NCI-H526 (cell line): ENCODE data around the gene GPR137.
"Not testable (repeated sequence)": the region's sequence is repeated elsewhere in the genome, so short reads cannot be mapped to it uniquely, and the experiment has no call there.

ENCODE experiments used
- DNase-seq, 2 experiments: peaks; one replicate each; lab custom pipeline; 2025; lab: John Stamatoyannopoulos, UW

Gene GPR137

GRCh38 chr11:64303109-64304031 is 17.7 kb downstream of the GPR137 start:
- no peak for DNase-seq

GRCh38 chr11:64304032-64304315 is 18.3 kb downstream of the GPR137 start:
- no peak for DNase-seq

GRCh38 chr11:64304316-64305072 is 18.8 kb downstream of the GPR137 start:
- peak; percentile 90 to 98 for DNase-seq

- peak; percentile 98 to 100 for DNase-seq
These were observed 19.5 kb downstream of the GPR137 start, which contains the start of gene ESRRA for GRCh38 chr11:64305075-64305690. TSS of gene ESRRA (plus strand) at chr11:64305524. CDS start at chr11:64307180, 1,656 bp downstream.

GRCh38 chr11:64305691-64306562 is 20.3 kb downstream of the GPR137 start:
- DNase-seq = peak; percentile 74 to 76

GRCh38 chr11:64306563-64306875 is 20.9 kb downstream of the GPR137 start:
- no peak for DNase-seq

GRCh38 chr11:64306876-64307622 is 21.4 kb downstream of the GPR137 start:
- peak in 1 of 2 experiments; percentile 30 for DNase-seq

GRCh38 chr11:64307795-64308194 is 22.1 kb downstream of the GPR137 start:
- DNase-seq = not testable (repeated sequence)

GRCh38 chr11:64312947-64313346 is 27.3 kb downstream of the GPR137 start:
- no peak for DNase-seq

- no peak for DNase-seq
These were observed 28.0 kb downstream of the GPR137 start for GRCh38 chr11:64313491-64314145.

GRCh38 chr11:64314146-64314804 is 28.6 kb downstream of the GPR137 start:
- no peak for DNase-seq

- DNase-seq = no peak
These were observed 29.3 kb downstream of the GPR137 start for GRCh38 chr11:64314805-64315561.

GRCh38 chr11:64315667-64316526 is 30.2 kb downstream of the GPR137 start:
- DNase-seq = not testable (repeated sequence)

- peak; percentile 52 to 62 for DNase-seq
These were observed 31.1 kb downstream of the GPR137 start for GRCh38 chr11:64316672-64317324.

- peak; percentile 100 for DNase-seq
These were observed 31.8 kb downstream of the GPR137 start, which contains the start of gene TRMT112 for GRCh38 chr11:64317325-64317960. TSS of gene TRMT112 (minus strand) at chr11:64317559. CDS start at chr11:64317526, 33 bp downstream.

- DNase-seq = peak; percentile 98 to 99
These were observed 32.5 kb downstream of the GPR137 start, which contains the start of gene PRDX5 for GRCh38 chr11:64317961-64318765. TSS of gene PRDX5 (plus strand) at chr11:64318121. CDS start at chr11:64318216, 95 bp downstream.
